Keratinocyte (primary cell): ENCODE results near the gene KCNJ16. TPM values are rescaled to one million over a fixed set of nuclear protein-coding genes. Genes with fewer than 3 reads are reported as not detected.

ENCODE experiments used
- DNase-seq: peaks from one replicate; pipeline ENCODE4 v3.0.0-alpha.2; 2011; ENCODE audit warnings: low read depth, missing footprints, low spot score
- FAIRE-seq: peaks from 2 replicates; lab custom pipeline; 2011; peaks lifted over from hg19 to GRCh38; lab: Jason Lieb, UNC
- H2AFZ ChIP-seq: 2 replicates; pipeline ENCODE4 v1.6.0; 2012; ENCODE audit warnings: low read length, control low read depth, inconsistent platforms; ENCODE audit not compliant: control insufficient read depth
- H3K27ac ChIP-seq: 2 replicates; pipeline ENCODE4 v1.5.1; 2011; ENCODE audit warnings: low read length; ENCODE audit not compliant: control insufficient read depth, insufficient read depth
- H3K27me3 ChIP-seq: 3 replicates; pipeline ENCODE4 v1.6.0; 2011; ENCODE audit warnings: low read length; ENCODE audit not compliant: control insufficient read depth, insufficient read depth; ENCODE audit errors: extremely low read depth
- H3K36me3 ChIP-seq, 2 experiments: 2 replicates in 1 of 2; 3 replicates in 1 of 2; pipeline ENCODE4 v1.5.1; 2011; ENCODE audit warnings: low read length in 2 of 2, mild to moderate bottlenecking in 1 of 2; ENCODE audit not compliant: control insufficient read depth in 2 of 2, insufficient read depth in 2 of 2; ENCODE audit errors: extremely low read depth in 1 of 2
- H3K4me1 ChIP-seq: 3 replicates; pipeline ENCODE4 v1.5.1; 2011; ENCODE audit warnings: low read length; ENCODE audit not compliant: control insufficient read depth, insufficient read depth; ENCODE audit errors: extremely low read depth
- H3K4me2 ChIP-seq: 3 replicates; pipeline ENCODE4 v1.6.0; 2011; ENCODE audit warnings: low read depth, low read length; ENCODE audit not compliant: control insufficient read depth, insufficient read depth; ENCODE audit errors: extremely low read depth
- H3K4me3 ChIP-seq, 3 experiments: fragments of 200-600 bp in 1 of 3; sonication (generic) in 1 of 3; 2 replicates in 2 of 3; 3 replicates in 1 of 3; pipeline ENCODE4 v1.5.1; 2011 to 2016; ENCODE audit warnings: low read length in 3 of 3, mild to moderate bottlenecking in 3 of 3, control low read depth in 2 of 3, inconsistent platforms in 1 of 3, low read depth in 1 of 3, mixed read lengths in 1 of 3, mixed run types in 1 of 3, moderate library complexity in 1 of 3; ENCODE audit not compliant: control insufficient read depth in 2 of 3, insufficient read depth in 2 of 3; ENCODE audit errors: extremely low read depth in 1 of 3
- H3K79me2 ChIP-seq: 2 replicates; pipeline ENCODE4 v1.6.0; 2012; ENCODE audit warnings: low read length; ENCODE audit not compliant: control insufficient read depth, insufficient read depth
- H3K9ac ChIP-seq: 3 replicates; pipeline ENCODE4 v1.6.0; 2011; ENCODE audit warnings: low read length; ENCODE audit not compliant: control insufficient read depth, insufficient read depth; ENCODE audit errors: extremely low read depth
- H3K9me1 ChIP-seq: 3 replicates; pipeline ENCODE4 v1.6.0; 2011; ENCODE audit warnings: low read length; ENCODE audit not compliant: control insufficient read depth, insufficient read depth; ENCODE audit errors: extremely low read depth
- H3K9me3 ChIP-seq: 2 replicates; pipeline ENCODE4 v1.5.1; 2012; ENCODE audit warnings: low read depth, low read length; ENCODE audit not compliant: control insufficient read depth
- H4K20me1 ChIP-seq: 3 replicates; pipeline ENCODE4 v1.6.0; 2011; ENCODE audit warnings: low read length; ENCODE audit not compliant: control insufficient read depth, insufficient read depth; ENCODE audit errors: extremely low read depth
- CTCF ChIP-seq, 3 experiments: IDR thresholded peaks in 1 of 3; conservative IDR thresholded peaks in 1 of 3; optimal IDR thresholded peaks in 1 of 3; 2 replicates in 2 of 3; 3 replicates in 1 of 3; pipeline versions ENCODE3 to v1.5.1; 2011; ENCODE audit warnings: low read length in 3 of 3, mild to moderate bottlenecking in 3 of 3, moderate library complexity in 2 of 3, control low read depth in 1 of 3, inconsistent platforms in 1 of 3; ENCODE audit not compliant: insufficient read depth in 2 of 3; ENCODE audit errors: extremely low read depth in 1 of 3
- EZH2 ChIP-seq: IDR thresholded peaks from one replicate; pipeline ENCODE4 v1.6.1; 2012; ENCODE audit warnings: inconsistent platforms, mild to moderate bottlenecking, low read length, moderate library complexity
- dilution Hi-C: fragments of 300-500 bp; cut with MboI; formaldehyde crosslinking; loops from one replicate; pipeline ENCODE4 v1.7.0; 2020; ENCODE audit warnings: low sequenced_read_pairs; ENCODE audit not compliant: extremely low pct_ligation_motif_present
- polyA plus RNA-seq, 5 experiments: library from polyadenylated mRNA; depleted of rRNA in 3 of 5; stranded (reverse) in 3 of 5; stranded (forward) in 1 of 5; unstranded in 1 of 5; fragments of >200 nt; gene quantifications; 1 replicate in 1 of 5; 2 replicates in 3 of 5; 3 replicates in 1 of 5; pipeline versions ENCODE4 v1.2.1 to v1.2.3, GENCODE V29; 2011 to 2012; ENCODE audit warnings: missing spikeins in 2 of 5, low read depth in 1 of 5, low replicate concordance in 1 of 5

Gene KCNJ16
- polyA plus RNA-seq, 1 donor (not counting 4 experiments of a cell fraction or from before 2014, with no cell fraction given) = not detected

GRCh38 chr17:70171159-70171558, 96.1 kb downstream of the KCNJ16 start:
- dilution Hi-C loops = no loop called here
- Histone ChIP-seq H3K36me3 (no peaks in the 10 kb centered on the region), H3K9me3 (no peaks in the 10 kb centered on the region), H3K4me1 (peaks cover 20% of the 10 kb centered on the region), H3K27ac (no peak overlapping the region), H3K9ac (no peak overlapping the region), H3K9me1 (no peaks in the 10 kb centered on the region), H3K27me3 (peaks cover 10% of the 10 kb centered on the region), H3K4me3 (no peak overlapping the region), H3K79me2 (no peaks in the 10 kb centered on the region), H2AFZ (no peak overlapping the region), H4K20me1 (no peaks in the 10 kb centered on the region), H3K4me2 (no peak overlapping the region)
- no peak for FAIRE-seq
- TF ChIP-seq EZH2 (no peak), CTCF (optimal IDR thresholded peaks at IDR 0.05 in 1 of 3, IDR thresholded peaks at IDR 0.05 in 1 of 3, conservative IDR thresholded peaks at IDR 0.05 in 1 of 3; ENCODE audit: extremely low read depth in 1 of 3, insufficient read depth in 2 of 3, low read length in 3 of 3) (no peak)
- DNase-seq = no peak

- no peaks in the 10 kb centered on the region for H3K9me1 ChIP-seq
- H3K9ac ChIP-seq = no peak overlapping the region
- H3K9me3 ChIP-seq = no peaks in the 10 kb centered on the region
- no peaks in the 10 kb centered on the region for H4K20me1 ChIP-seq
- H3K27me3 ChIP-seq = peaks cover 10% of the 10 kb centered on the region
- TF ChIP-seq CTCF (optimal IDR thresholded peaks at IDR 0.05 in 1 of 3, IDR thresholded peaks at IDR 0.05 in 1 of 3, conservative IDR thresholded peaks at IDR 0.05 in 1 of 3; ENCODE audit: extremely low read depth in 1 of 3, insufficient read depth in 2 of 3, low read length in 3 of 3) (no peak), EZH2 (no peak)
- dilution Hi-C loops = no loop called here
- H3K4me3 ChIP-seq = no peak overlapping the region
- H3K27ac ChIP-seq = no peak overlapping the region
- H3K4me1 ChIP-seq = peaks cover 20% of the 10 kb centered on the region
- no peak overlapping the region for H3K4me2 ChIP-seq
- DNase-seq (no peak), FAIRE-seq (no peak)
- no peaks in the 10 kb centered on the region for H3K36me3 ChIP-seq
- H3K79me2 ChIP-seq = no peaks in the 10 kb centered on the region
- H2AFZ ChIP-seq = no peak overlapping the region
Observed at GRCh38 chr17:70172449-70172848, 97.4 kb downstream of the KCNJ16 start.
